GM18907 (cell line): ENCODE results near the gene EIF4G3.

Experiments used
- ATAC-seq: cut with Tn5 transposase; IDR thresholded peaks from one replicate; pipeline ENCODE4 v1.9.1; 2021; ENCODE audit warnings: mild to moderate bottlenecking, moderate library complexity; ENCODE audit not compliant: unreplicated experiment

Gene EIF4G3

GRCh38 chr1:20775700-20776099 is 401.0 kb downstream of the EIF4G3 start:
- ATAC-seq, result no peak

- no peak for ATAC-seq
These were observed 404.9 kb downstream of the EIF4G3 start for GRCh38 chr1:20771780-20772179.

DNA sequence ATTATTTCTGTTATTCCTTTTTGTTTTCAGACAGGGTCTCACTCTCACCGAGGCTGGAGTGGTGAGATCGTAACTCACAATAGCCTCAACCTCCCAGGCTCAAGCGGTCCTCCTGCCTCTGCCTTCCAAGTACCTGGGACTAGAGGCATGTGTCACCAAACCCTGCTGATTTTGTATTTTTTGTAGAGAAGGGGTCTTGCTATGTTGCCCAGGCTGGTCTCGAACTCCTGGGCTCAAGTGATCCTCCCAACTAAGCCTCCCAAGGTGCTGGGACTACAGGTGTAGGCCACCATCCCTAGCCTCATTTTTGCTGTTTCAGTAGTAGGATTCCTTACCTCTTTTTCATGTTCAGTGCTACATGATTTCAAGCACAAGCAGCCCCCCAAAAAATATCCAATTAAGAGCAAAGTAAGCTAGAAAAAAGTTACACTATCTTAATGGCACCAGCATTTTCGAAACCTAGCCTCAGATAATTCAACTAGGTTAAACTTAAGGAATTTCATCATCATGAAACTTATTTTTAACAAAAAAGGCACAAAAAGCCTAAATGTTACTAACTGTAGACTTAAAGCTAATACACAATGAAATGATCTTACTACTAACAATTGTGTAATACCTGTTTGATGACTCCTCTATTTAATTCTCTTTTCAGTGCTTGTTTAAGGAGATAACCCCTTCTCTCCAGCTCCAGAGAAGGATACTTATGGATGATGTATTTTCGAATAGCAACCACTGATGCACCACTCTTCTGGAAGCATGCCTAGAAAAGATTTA is 406.2 kb downstream of the EIF4G3 start:
- no peak for ATAC-seq

- no peak for ATAC-seq
These were observed 409.4 kb downstream of the EIF4G3 start for GRCh38 chr1:20767271-20767670.

DNA sequence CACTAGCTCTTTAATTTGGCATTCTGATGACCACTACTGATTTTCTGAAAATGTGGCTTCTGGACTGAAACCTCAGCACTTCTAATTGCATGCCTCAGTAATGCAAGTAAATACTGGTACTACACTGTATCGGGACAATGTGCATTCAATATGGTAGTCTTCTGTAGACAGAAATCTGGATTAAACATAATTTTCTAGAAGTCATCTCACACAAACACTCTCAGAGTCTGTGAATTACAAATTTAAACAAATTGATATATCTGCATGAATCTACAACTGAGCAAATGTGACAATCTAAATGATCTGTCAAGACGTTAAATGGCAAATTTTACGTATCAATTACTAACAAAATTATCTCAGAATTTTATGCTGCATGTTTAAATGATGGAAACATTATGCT is 413.3 kb downstream of the EIF4G3 start:
- no peak for ATAC-seq

DNA sequence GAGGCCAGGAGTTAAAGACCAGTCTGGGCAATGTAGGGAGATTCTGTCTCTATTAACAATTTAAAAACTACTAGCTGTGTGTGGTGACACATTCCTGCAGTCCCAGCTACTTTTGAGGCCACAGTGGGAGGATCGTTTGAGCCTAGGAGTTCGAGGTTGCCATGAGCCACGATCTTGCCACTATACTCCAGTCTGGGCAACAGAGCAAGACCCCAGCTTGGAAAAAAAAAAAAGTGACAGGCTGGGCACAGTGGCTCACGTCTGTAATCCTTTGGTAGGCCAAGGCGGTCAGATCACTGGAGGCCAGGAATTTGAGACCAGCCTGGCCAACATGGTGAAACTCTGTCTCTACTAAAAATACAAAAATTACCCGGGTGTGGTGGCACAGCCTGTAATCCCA is 416.4 kb downstream of the EIF4G3 start:
- ATAC-seq, result no peak
